Lung (tissue), 12 donors: ENCODE results near the gene NET1. TPM values are rescaled to one million over a fixed set of nuclear protein-coding genes. Genes with fewer than 3 reads are reported as not detected.
"Not testable (repeated sequence)": the region's sequence is repeated elsewhere in the genome, so short reads cannot be mapped to it uniquely, and the experiment has no call there.

Experiments
- ATAC-seq: fragments of 200-7000 bp; cut with Tn5 transposase; one replicate; pipeline ENCODE4 v1.9.1; 2020; ENCODE audit warnings: moderate number of reproducible peaks; ENCODE audit not compliant: insufficient read depth, low FRiP score
- DNase-seq, 3 donors: peaks; one replicate each; pipeline ENCODE4 v3.0.0-alpha.2; 2013 to 2017
- H3K27ac ChIP-seq, 2 donors: one replicate each; pipeline ENCODE4 v1.5.1; 2013; ENCODE audit warnings: mild to moderate bottlenecking in 2 of 2, moderate library complexity in 2 of 2, control low read depth in 1 of 2, inconsistent platforms in 1 of 2, low read depth in 1 of 2, low read length in 1 of 2
- H3K27me3 ChIP-seq, 3 donors: one replicate each; pipeline ENCODE4 v1.5.1; 2013; ENCODE audit warnings: low read length in 2 of 3; ENCODE audit not compliant: control insufficient read depth in 3 of 3, insufficient read depth in 3 of 3
- H3K36me3 ChIP-seq, 4 donors: one replicate each; pipeline ENCODE4 v1.5.1; 2013; ENCODE audit warnings: low read length in 4 of 4, mild to moderate bottlenecking in 1 of 4, moderate library complexity in 1 of 4; ENCODE audit not compliant: control insufficient read depth in 4 of 4, insufficient read depth in 4 of 4
- H3K4me1 ChIP-seq, 5 donors: one replicate each; pipeline ENCODE4 v1.5.1; 2013; ENCODE audit warnings: low read length in 5 of 5, mild to moderate bottlenecking in 2 of 5, moderate library complexity in 1 of 5; ENCODE audit not compliant: control insufficient read depth in 5 of 5, insufficient read depth in 5 of 5
- H3K4me3 ChIP-seq: one replicate; pipeline ENCODE4 v1.5.1; 2013; ENCODE audit warnings: mild to moderate bottlenecking, control low read depth, moderate library complexity
- H3K9ac ChIP-seq, 2 donors: one replicate each; pipeline ENCODE4 v1.5.1; 2013; ENCODE audit warnings: low read length in 2 of 2, control low read depth in 1 of 2; ENCODE audit not compliant: insufficient read depth in 1 of 2
- H3K9me3 ChIP-seq, 4 donors: one replicate each; pipeline ENCODE4 v1.5.1; 2013; ENCODE audit warnings: low read length in 3 of 4, mild to moderate bottlenecking in 1 of 4, moderate library complexity in 1 of 4; ENCODE audit not compliant: control insufficient read depth in 4 of 4, insufficient read depth in 3 of 4
- WGBS, 2 donors: extraction: QIAGEN DNeasy Blood & Tissue Kit; methylation state at CpG; one replicate each; pipeline ENCODE4 v1.1.7; 2013; 5-methylcytosine and 5-hydroxymethylcytosine counted together
- polyA plus RNA-seq, 2 donors: library from polyadenylated mRNA; stranded (reverse); fragments of 200-250 nt; gene quantifications; one replicate each; pipeline ENCODE4 v1.2.1, GENCODE V29; 2013
- total RNA-seq, 2 donors: library from RNA; depleted of rRNA in 1 of 2; stranded (reverse); fragments of >200 nt in 1 of 2; gene quantifications; one replicate each; pipeline ENCODE4 v1.2.1, GENCODE V29; 2014 to 2021
- TF ChIP-seq, protein P1 (sequence below): IDR thresholded peaks from 2 replicates; pipeline ENCODE4 v1.5.1; 2012; ENCODE audit warnings: mild to moderate bottlenecking; ENCODE audit errors: control extremely low read depth, extremely low read depth
- donor health status: control.
- donor health status: control.
- donor health status: Bipolar disorder and iron deficiency.
- donor health status: healthy.
- donor health status: DM: yes; HTN: yes; CAD: no.

The NET1 gene
- total and polyA plus RNA-seq, 4 donors: 17.4 to 98.7 (median 35.9) TPM

GRCh38 chr10:5470062-5470751, 57.9 kb downstream of the NET1 start:
- Histone ChIP-seq H3K9me3 (peaks cover 0 to 3% (median 1%) of the 10 kb centered on the region in 4 donors), H3K4me3 (no peak overlapping the region), H3K27me3 (no peaks in the 10 kb centered on the region), H3K27ac (no peak overlapping the region), H3K4me1 (peaks cover 0 to 14% (median 0%) of the 10 kb centered on the region in 5 donors), H3K36me3 (no peaks in the 10 kb centered on the region), H3K9ac (no peak overlapping the region)
- TF ChIP-seq, protein P1, sequence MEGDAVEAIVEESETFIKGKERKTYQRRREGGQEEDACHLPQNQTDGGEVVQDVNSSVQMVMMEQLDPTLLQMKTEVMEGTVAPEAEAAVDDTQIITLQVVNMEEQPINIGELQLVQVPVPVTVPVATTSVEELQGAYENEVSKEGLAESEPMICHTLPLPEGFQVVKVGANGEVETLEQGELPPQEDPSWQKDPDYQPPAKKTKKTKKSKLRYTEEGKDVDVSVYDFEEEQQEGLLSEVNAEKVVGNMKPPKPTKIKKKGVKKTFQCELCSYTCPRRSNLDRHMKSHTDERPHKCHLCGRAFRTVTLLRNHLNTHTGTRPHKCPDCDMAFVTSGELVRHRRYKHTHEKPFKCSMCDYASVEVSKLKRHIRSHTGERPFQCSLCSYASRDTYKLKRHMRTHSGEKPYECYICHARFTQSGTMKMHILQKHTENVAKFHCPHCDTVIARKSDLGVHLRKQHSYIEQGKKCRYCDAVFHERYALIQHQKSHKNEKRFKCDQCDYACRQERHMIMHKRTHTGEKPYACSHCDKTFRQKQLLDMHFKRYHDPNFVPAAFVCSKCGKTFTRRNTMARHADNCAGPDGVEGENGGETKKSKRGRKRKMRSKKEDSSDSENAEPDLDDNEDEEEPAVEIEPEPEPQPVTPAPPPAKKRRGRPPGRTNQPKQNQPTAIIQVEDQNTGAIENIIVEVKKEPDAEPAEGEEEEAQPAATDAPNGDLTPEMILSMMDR: no peak
- no peak for ATAC-seq
- WGBS, 2 donors: 96 to 98% methylated on average over 15 of the region's 15 CpGs
- no peak for DNase-seq

DNA sequence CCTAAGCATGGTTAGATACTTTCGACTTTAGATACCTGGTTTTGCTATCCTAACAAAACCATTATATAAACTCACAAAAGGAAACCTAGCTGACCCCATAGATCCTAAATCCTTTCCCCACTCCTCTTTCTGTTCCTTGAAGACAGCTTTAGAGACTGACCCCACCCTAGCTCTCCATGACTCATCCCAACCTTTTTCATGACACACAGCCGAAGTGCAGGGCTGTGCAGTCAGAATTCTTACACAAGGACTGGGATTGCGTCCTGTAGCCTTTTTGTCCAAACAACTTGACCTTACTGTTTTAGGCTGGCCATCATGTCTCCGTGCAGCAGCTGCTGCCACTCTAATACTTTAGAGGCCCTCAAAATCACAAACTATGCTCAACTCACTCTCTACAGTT, 62.3 kb downstream of the NET1 start:
- H3K9me3 ChIP-seq, H3K27ac ChIP-seq, H3K4me1 ChIP-seq, ATAC-seq, H3K27me3 ChIP-seq, DNase-seq, H3K36me3 ChIP-seq, H3K9ac ChIP-seq, H3K4me3 ChIP-seq: not testable (repeated sequence)
- WGBS, 2 donors: 70 to 75% methylated on average over 4 of the region's 4 CpGs

DNA sequence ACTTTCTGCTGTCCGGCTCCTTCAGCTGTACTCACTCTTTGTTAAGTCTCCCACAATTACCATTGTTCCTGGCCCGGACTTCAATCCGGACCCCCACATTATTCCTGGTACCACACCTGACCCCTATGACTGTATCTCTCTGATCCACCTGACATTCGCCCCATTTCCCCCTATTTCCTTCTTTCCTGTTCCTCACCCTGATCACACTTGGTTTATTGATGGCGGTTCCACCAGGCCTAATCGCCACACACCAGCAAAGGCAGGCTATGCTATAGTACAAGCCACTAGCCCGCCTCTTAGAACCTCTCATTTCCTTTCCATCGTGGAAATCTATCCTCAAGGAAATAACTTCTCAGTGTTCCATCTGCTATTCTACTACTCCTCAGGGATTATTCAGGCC, 62.7 kb downstream of the NET1 start:
- H3K4me1 ChIP-seq, H3K4me3 ChIP-seq, H3K27ac ChIP-seq, H3K36me3 ChIP-seq, H3K9me3 ChIP-seq, DNase-seq, ATAC-seq, H3K9ac ChIP-seq, H3K27me3 ChIP-seq: not testable (repeated sequence)
- 82 to 89% methylated on average over 5 to 6 of the region's 8 CpGs for WGBS, 2 donors

GRCh38 chr10:5475974-5476807, 63.8 kb downstream of the NET1 start:
- H3K4me3 ChIP-seq, ATAC-seq, H3K27me3 ChIP-seq, H3K36me3 ChIP-seq, DNase-seq, H3K9me3 ChIP-seq, H3K4me1 ChIP-seq, H3K27ac ChIP-seq, H3K9ac ChIP-seq: not testable (repeated sequence)
- WGBS, 2 donors: 95% methylated on average over 10 to 11 of the region's 12 CpGs
